Measurements from ENCODE around the gene CACHD1. TPM values are rescaled to one million over a fixed set of nuclear protein-coding genes. Genes with fewer than 3 reads are reported as not detected.

CACHD1 gene
- total RNA-seq, 1 experiment from 2014 or later, result not detected

DNA sequence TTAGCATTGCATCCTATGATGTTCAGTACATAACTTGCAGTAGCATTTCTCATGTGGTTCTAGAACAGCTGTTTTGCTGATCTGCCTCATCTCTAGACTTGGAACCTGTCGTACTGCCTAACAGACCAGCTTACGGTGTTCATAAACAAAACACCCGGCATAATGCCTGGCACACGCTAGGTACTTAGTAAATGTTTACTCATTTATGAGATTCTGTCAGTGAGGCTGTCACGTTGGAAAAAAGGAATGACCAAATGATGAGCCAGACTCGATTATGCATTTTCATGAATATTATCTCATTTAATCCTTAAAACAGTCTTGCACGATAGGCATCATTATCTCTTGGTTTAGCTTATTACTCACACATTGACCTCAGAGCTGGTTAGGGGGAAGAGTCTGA is 46.4 kb downstream of the CACHD1 start:
- Histone ChIP-seq H2AFZ (ENCODE audit: low read length) (no peak overlapping the region), H3K4me3 (ENCODE audit: low read length) (no peak overlapping the region), H3K79me2 (ENCODE audit: low read length) (no peaks in the 10 kb centered on the region), H3K4me2 (ENCODE audit: low read depth, low read length, poor library complexity, severe bottlenecking) (no peak overlapping the region), H3K9ac (ENCODE audit: low read length) (no peak overlapping the region), H3K9me2 (replicated peaks; ENCODE audit: insufficient read depth, low read length) (no peaks in the 10 kb centered on the region), H3K4me1 (ENCODE audit: low read length) (no peaks in the 10 kb centered on the region), H3K27me3 (ENCODE audit: low read length) (no peaks in the 10 kb centered on the region), H3K27ac (ENCODE audit: low read length) (no peak overlapping the region), H3K36me3 (ENCODE audit: insufficient read depth, low read length) (no peaks in the 10 kb centered on the region), H3K9me3 (ENCODE audit: low read length) (no peaks in the 10 kb centered on the region), H4K20me1 (ENCODE audit: insufficient read depth, low read depth, low read length) (no peaks in the 10 kb centered on the region)
- no peak for DNase-seq

DNA sequence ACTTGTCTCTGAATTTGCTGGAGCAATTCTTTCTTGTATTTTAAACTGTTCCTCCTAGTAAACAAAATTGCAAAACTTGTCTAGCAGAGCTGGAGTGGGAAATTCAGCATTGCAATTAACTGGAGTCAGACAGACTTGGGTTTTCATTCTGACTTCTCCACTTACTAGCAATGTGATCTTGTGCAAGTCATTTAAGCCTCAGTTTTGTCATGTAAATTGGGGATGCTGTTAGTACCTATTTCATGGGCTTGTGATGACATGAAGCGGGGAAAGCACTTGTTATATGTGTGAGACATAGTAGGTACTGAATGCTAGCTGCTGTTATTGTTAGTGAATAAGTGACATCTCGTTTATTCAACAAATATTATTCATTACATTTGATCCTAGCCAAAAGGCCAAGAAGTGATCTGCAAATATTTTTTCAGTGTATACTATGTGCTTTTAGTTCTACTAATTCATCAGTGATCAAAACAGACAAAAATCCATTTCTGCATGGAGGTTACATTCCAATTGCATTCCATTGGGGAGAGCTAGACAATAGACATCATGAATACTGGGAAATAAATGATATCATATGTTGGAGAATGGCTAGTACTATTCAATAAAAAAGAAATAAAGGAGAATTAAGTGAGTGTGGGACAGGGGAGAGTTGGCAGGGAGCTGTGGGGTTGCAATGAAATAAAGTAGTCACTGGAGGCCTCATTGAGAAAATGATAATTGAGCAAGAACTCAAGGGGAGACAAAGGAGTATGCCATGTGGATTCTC is 47.1 kb downstream of the CACHD1 start:
- Histone ChIP-seq H3K4me1 (ENCODE audit: low read length) (no peaks in the 10 kb centered on the region), H3K9me2 (replicated peaks; ENCODE audit: insufficient read depth, low read length) (no peaks in the 10 kb centered on the region), H3K27ac (ENCODE audit: low read length) (no peak overlapping the region), H2AFZ (ENCODE audit: low read length) (no peak overlapping the region), H3K9ac (ENCODE audit: low read length) (no peak overlapping the region), H3K4me2 (ENCODE audit: low read depth, low read length, poor library complexity, severe bottlenecking) (no peak overlapping the region), H3K4me3 (ENCODE audit: low read length) (no peak overlapping the region), H3K36me3 (ENCODE audit: insufficient read depth, low read length) (no peaks in the 10 kb centered on the region), H3K79me2 (ENCODE audit: low read length) (no peaks in the 10 kb centered on the region), H4K20me1 (ENCODE audit: insufficient read depth, low read depth, low read length) (no peaks in the 10 kb centered on the region), H3K27me3 (ENCODE audit: low read length) (no peaks in the 10 kb centered on the region), H3K9me3 (ENCODE audit: low read length) (no peaks in the 10 kb centered on the region)
- DNase-seq, result no peak

DNA sequence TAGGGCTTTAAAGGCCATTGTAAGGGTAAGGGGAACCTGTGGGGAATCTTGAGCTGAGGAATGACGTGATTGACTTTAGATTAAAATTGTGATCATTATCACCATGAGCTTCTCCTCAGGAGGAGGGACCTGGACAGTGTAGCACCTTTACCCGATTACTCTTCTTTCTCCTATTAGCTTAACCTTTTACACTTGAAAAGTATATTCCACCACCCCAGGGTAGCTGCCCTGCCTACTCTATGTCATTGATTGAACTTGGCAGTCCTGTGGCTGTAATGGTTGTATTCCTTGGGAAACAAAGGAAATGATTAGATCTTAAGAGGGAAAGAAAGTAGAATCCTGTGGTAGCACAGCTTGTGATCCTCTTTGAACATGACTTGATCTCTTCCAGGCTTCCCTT is 47.7 kb downstream of the CACHD1 start:
- Histone ChIP-seq H3K9me2 (replicated peaks; ENCODE audit: insufficient read depth, low read length) (no peaks in the 10 kb centered on the region), H3K79me2 (ENCODE audit: low read length) (no peaks in the 10 kb centered on the region), H4K20me1 (ENCODE audit: insufficient read depth, low read depth, low read length) (no peaks in the 10 kb centered on the region), H2AFZ (ENCODE audit: low read length) (no peak overlapping the region), H3K27ac (ENCODE audit: low read length) (no peak overlapping the region), H3K4me2 (ENCODE audit: low read depth, low read length, poor library complexity, severe bottlenecking) (no peak overlapping the region), H3K4me1 (ENCODE audit: low read length) (no peaks in the 10 kb centered on the region), H3K4me3 (ENCODE audit: low read length) (no peak overlapping the region), H3K9me3 (ENCODE audit: low read length) (no peaks in the 10 kb centered on the region), H3K9ac (ENCODE audit: low read length) (no peak overlapping the region), H3K27me3 (ENCODE audit: low read length) (no peaks in the 10 kb centered on the region), H3K36me3 (ENCODE audit: insufficient read depth, low read length) (no peaks in the 10 kb centered on the region)
- no peak for DNase-seq

DNA sequence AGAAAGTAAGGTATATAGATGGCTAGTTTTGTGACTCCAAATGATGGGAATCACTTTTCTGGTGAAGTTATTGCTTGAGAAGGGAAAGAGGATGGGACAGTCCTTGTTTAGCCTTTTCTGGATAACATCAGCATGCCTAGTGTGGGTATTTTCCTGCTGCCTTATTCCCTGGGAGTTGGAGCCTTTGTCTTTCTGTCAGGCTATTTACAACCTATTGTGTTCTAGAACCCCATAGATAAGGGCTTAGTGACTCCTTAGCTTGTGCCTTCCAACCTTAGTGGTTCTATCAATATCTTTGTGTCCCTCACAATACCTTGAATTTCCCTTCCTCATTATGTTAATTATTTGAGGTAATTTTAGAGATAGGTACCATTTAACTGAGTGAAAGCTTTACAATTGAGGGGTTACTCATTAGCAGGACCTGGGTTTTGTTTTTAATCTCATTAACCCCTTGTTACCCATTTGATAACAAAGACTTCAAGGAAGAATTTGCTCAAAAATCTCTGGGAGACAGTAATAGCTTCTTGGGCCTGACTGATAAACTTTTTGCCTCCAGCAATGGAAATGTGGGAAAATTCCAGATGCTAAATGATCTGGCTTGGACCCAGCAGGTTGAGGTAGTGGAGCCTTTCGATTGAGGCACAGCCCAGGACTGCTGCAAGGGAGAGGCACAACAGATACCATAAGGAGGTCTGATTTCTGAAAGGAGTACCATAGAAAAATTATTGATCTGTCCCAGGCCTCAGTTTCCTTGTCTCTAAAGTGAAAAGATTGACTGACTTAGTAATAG is 49.0 kb downstream of the CACHD1 start:
- no peaks in the 10 kb centered on the region for H3K4me1 ChIP-seq (ENCODE audit: low read length)
- H3K36me3 ChIP-seq (ENCODE audit: insufficient read depth, low read length), result no peaks in the 10 kb centered on the region
- H3K4me2 ChIP-seq (ENCODE audit: low read depth, low read length, poor library complexity, severe bottlenecking), result no peak overlapping the region
- H3K9me2 ChIP-seq (replicated peaks; ENCODE audit: insufficient read depth, low read length), result no peaks in the 10 kb centered on the region
- no peaks in the 10 kb centered on the region for H4K20me1 ChIP-seq (ENCODE audit: insufficient read depth, low read depth, low read length)
- H2AFZ ChIP-seq (ENCODE audit: low read length), result no peak overlapping the region
- no peak overlapping the region for H3K4me3 ChIP-seq (ENCODE audit: low read length)
- H3K27ac ChIP-seq (ENCODE audit: low read length), result no peak overlapping the region
- no peaks in the 10 kb centered on the region for H3K27me3 ChIP-seq (ENCODE audit: low read length)
- DNase-seq, result no peak
- no peaks in the 10 kb centered on the region for H3K79me2 ChIP-seq (ENCODE audit: low read length)
- H3K9ac ChIP-seq (ENCODE audit: low read length), result no peak overlapping the region
- H3K9me3 ChIP-seq (ENCODE audit: low read length), result no peaks in the 10 kb centered on the region

DNA sequence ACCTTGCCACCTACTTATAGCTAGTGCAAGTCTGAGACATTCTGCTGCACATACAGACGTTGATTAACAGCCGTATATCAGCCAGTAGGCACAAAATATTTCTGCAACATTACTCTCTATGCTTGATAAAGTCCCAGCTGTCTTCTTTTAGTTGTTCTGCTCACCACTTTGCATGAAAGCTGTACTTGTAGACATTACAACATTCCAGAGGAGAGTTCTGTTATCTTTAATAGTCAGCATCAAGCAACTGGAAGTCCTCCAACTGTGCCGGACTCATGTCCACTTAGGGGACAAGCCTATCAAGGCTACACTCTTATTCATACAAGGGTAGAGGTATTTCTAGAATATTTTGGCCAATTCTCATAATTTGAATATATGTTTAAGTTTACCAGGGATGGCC is 50.0 kb downstream of the CACHD1 start:
- Histone ChIP-seq H3K9ac (ENCODE audit: low read length) (no peak overlapping the region), H3K79me2 (ENCODE audit: low read length) (no peaks in the 10 kb centered on the region), H3K27ac (ENCODE audit: low read length) (no peak overlapping the region), H3K36me3 (ENCODE audit: insufficient read depth, low read length) (no peaks in the 10 kb centered on the region), H4K20me1 (ENCODE audit: insufficient read depth, low read depth, low read length) (no peaks in the 10 kb centered on the region), H3K27me3 (ENCODE audit: low read length) (no peaks in the 10 kb centered on the region), H2AFZ (ENCODE audit: low read length) (no peak overlapping the region), H3K4me2 (ENCODE audit: low read depth, low read length, poor library complexity, severe bottlenecking) (no peak overlapping the region), H3K4me3 (ENCODE audit: low read length) (no peak overlapping the region), H3K9me3 (ENCODE audit: low read length) (no peaks in the 10 kb centered on the region), H3K9me2 (replicated peaks; ENCODE audit: insufficient read depth, low read length) (no peaks in the 10 kb centered on the region), H3K4me1 (ENCODE audit: low read length) (no peaks in the 10 kb centered on the region)
- DNase-seq, result no peak

DNA sequence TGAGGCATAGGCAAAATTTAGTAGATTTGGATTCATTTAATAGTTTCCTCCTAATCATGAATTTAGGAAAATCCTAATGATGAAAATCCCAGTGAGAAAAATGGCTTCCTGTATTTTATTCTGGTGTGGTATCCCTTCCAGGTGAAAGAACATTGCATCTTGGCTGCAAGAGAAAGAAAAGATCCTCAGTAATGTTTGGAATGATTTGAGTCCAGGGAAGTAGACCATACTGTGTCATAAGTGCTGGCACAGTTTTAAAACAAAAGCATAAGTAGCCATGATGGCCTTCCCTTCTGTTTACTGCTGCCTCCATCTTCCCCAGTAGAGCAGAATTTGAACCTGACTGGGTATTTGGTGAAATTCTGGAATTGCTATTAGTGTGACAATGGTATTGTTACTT is 52.8 kb downstream of the CACHD1 start:
- Histone ChIP-seq H3K36me3 (ENCODE audit: insufficient read depth, low read length) (no peaks in the 10 kb centered on the region), H3K9ac (ENCODE audit: low read length) (no peak overlapping the region), H3K79me2 (ENCODE audit: low read length) (no peaks in the 10 kb centered on the region), H3K4me1 (ENCODE audit: low read length) (no peaks in the 10 kb centered on the region), H4K20me1 (ENCODE audit: insufficient read depth, low read depth, low read length) (no peaks in the 10 kb centered on the region), H2AFZ (ENCODE audit: low read length) (no peak overlapping the region), H3K9me2 (replicated peaks; ENCODE audit: insufficient read depth, low read length) (no peaks in the 10 kb centered on the region), H3K4me3 (ENCODE audit: low read length) (no peak overlapping the region), H3K27ac (ENCODE audit: low read length) (no peak overlapping the region), H3K4me2 (ENCODE audit: low read depth, low read length, poor library complexity, severe bottlenecking) (no peak overlapping the region), H3K27me3 (ENCODE audit: low read length) (no peaks in the 10 kb centered on the region), H3K9me3 (ENCODE audit: low read length) (no peaks in the 10 kb centered on the region)
- DNase-seq, result no peak

DNA sequence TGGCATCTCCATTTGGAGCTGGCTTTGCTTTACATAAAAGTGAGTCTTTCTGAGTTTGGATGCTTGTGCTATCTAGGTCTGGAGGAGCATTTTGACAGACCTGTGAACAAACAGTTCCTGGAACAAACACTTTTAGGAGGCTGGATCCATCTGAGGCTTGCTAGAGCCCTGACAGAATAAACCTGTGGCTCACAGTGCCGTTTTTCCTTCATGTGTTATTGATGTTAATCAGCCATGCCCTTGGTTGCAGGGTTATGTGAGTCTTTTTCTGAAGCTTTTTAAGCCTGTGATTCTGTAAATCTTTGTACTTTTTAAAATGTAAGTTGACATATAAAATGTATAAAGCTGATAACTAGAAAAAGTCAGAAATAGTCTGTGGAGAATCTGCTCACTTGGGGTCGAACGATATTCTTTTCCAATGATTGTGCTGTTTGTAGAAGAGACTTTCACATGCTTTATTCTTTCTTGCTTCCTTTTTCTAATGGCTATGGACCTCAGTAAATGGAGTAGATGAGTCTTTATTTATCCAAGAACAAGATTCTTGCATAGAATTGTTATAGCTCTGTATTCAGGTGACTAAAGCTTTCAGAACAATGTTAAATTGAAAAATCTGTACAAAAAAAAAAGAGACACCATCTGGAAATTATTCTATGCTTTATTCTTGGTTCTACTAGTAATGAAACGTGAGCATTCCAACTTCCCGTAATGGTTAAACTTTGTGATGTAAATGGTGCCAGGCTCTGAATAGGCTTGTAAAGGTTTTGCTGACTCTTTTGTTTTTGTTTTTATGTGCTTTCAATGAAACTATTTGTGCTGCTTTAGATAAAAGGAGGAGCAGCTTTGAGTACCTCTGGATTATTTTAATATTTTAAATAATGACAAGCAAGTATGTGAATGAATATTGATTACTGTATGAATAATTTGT is 53.7 kb downstream of the CACHD1 start:
- no peak overlapping the region for H3K4me2 ChIP-seq (ENCODE audit: low read depth, low read length, poor library complexity, severe bottlenecking)
- H3K4me1 ChIP-seq (ENCODE audit: low read length), result no peaks in the 10 kb centered on the region
- DNase-seq, result no peak
- H3K9ac ChIP-seq (ENCODE audit: low read length), result no peak overlapping the region
- no peaks in the 10 kb centered on the region for H3K79me2 ChIP-seq (ENCODE audit: low read length)
- H3K27ac ChIP-seq (ENCODE audit: low read length), result no peak overlapping the region
- no peaks in the 10 kb centered on the region for H3K9me3 ChIP-seq (ENCODE audit: low read length)
- H3K4me3 ChIP-seq (ENCODE audit: low read length), result no peak overlapping the region
- H4K20me1 ChIP-seq (ENCODE audit: insufficient read depth, low read depth, low read length), result no peaks in the 10 kb centered on the region
- no peaks in the 10 kb centered on the region for H3K9me2 ChIP-seq (replicated peaks; ENCODE audit: insufficient read depth, low read length)
- no peaks in the 10 kb centered on the region for H3K36me3 ChIP-seq (ENCODE audit: insufficient read depth, low read length)
- no peak overlapping the region for H2AFZ ChIP-seq (ENCODE audit: low read length)
- no peaks in the 10 kb centered on the region for H3K27me3 ChIP-seq (ENCODE audit: low read length)

DNA sequence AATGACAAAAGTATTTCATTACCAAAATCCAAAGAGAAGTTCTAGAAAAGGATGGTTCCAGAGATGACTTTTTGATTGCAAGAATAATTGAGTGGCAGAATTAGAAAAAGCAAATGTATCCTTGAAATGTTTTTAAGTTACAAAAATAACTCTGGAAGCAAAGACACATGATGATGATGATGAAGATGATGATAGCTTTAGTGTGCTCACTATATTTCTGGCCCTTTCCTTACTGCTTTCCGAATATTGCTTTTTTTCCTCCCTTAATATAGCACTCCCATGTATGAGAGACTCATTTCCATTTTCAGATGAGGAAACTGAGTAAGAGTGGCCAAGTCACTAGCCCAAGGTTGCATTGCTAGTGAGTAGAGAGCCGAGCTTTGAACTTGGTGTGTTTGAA is 54.7 kb downstream of the CACHD1 start:
- Histone ChIP-seq H3K36me3 (ENCODE audit: insufficient read depth, low read length) (no peaks in the 10 kb centered on the region), H3K27ac (ENCODE audit: low read length) (no peak overlapping the region), H3K9ac (ENCODE audit: low read length) (no peak overlapping the region), H3K9me3 (ENCODE audit: low read length) (no peaks in the 10 kb centered on the region), H3K4me1 (ENCODE audit: low read length) (no peaks in the 10 kb centered on the region), H3K9me2 (replicated peaks; ENCODE audit: insufficient read depth, low read length) (no peaks in the 10 kb centered on the region), H3K4me3 (ENCODE audit: low read length) (no peak overlapping the region), H3K27me3 (ENCODE audit: low read length) (no peaks in the 10 kb centered on the region), H4K20me1 (ENCODE audit: insufficient read depth, low read depth, low read length) (no peaks in the 10 kb centered on the region), H2AFZ (ENCODE audit: low read length) (no peak overlapping the region), H3K4me2 (ENCODE audit: low read depth, low read length, poor library complexity, severe bottlenecking) (no peak overlapping the region), H3K79me2 (ENCODE audit: low read length) (no peaks in the 10 kb centered on the region)
- no peak for DNase-seq

Measured in Karpas-422 (cell line).